ENCODE data around the gene EFCAB6.

EFCAB6 gene

GRCh38 chr22:43819421-43819921 lies 7.4 kb upstream of the EFCAB6 start:
- DNase-seq (ENCODE audit: low read depth): no peak
- no peaks in the 10 kb centered on the region for H3K4me1 ChIP-seq (ENCODE audit: control insufficient read depth, insufficient read depth, low read length)
- H3K36me3 ChIP-seq (ENCODE audit: control insufficient read depth, insufficient read depth, low read length, severe bottlenecking): no peaks in the 10 kb centered on the region
- no peak overlapping the region for H3K9ac ChIP-seq (ENCODE audit: low read length)
- H3K4me3 ChIP-seq (ENCODE audit: low read length): no peak overlapping the region
- H3K27me3 ChIP-seq (replicated peaks; ENCODE audit: control insufficient read depth, insufficient read depth, low read length): peaks cover 37% of the 10 kb centered on the region
- no peaks in the 10 kb centered on the region for H3K9me3 ChIP-seq (ENCODE audit: control insufficient read depth, low read length)

- no peak overlapping the region for H3K4me3 ChIP-seq (ENCODE audit: low read length)
- H3K27me3 ChIP-seq (replicated peaks; ENCODE audit: control insufficient read depth, insufficient read depth, low read length): peaks cover 34% of the 10 kb centered on the region
- H3K9me3 ChIP-seq (ENCODE audit: control insufficient read depth, low read length): no peaks in the 10 kb centered on the region
- no peaks in the 10 kb centered on the region for H3K4me1 ChIP-seq (ENCODE audit: control insufficient read depth, insufficient read depth, low read length)
- no peak overlapping the region for H3K9ac ChIP-seq (ENCODE audit: low read length)
- no peaks in the 10 kb centered on the region for H3K36me3 ChIP-seq (ENCODE audit: control insufficient read depth, insufficient read depth, low read length, severe bottlenecking)
- no peak for DNase-seq (ENCODE audit: low read depth)
These were observed 6.9 kb upstream of the EFCAB6 start for GRCh38 chr22:43818981-43819380.

GRCh38 chr22:43817402-43817801 lies 5.3 kb upstream of the EFCAB6 start:
- Histone ChIP-seq H3K27me3 (replicated peaks; ENCODE audit: control insufficient read depth, insufficient read depth, low read length) (peaks cover 28% of the 10 kb centered on the region), H3K4me1 (ENCODE audit: control insufficient read depth, insufficient read depth, low read length) (peaks cover 11% of the 10 kb centered on the region), H3K9me3 (ENCODE audit: control insufficient read depth, low read length) (no peaks in the 10 kb centered on the region), H3K4me3 (ENCODE audit: low read length) (no peak overlapping the region), H3K36me3 (ENCODE audit: control insufficient read depth, insufficient read depth, low read length, severe bottlenecking) (no peaks in the 10 kb centered on the region), H3K9ac (ENCODE audit: low read length) (no peak overlapping the region)
- DNase-seq (ENCODE audit: low read depth): no peak

GRCh38 chr22:43814264-43814663 lies 2.2 kb upstream of the EFCAB6 start:
- Histone ChIP-seq H3K9ac (ENCODE audit: low read length) (no peak overlapping the region), H3K9me3 (ENCODE audit: control insufficient read depth, low read length) (no peaks in the 10 kb centered on the region), H3K36me3 (ENCODE audit: control insufficient read depth, insufficient read depth, low read length, severe bottlenecking) (no peaks in the 10 kb centered on the region), H3K4me3 (ENCODE audit: low read length) (no peak overlapping the region), H3K27me3 (replicated peaks; ENCODE audit: control insufficient read depth, insufficient read depth, low read length) (no peaks in the 10 kb centered on the region), H3K4me1 (ENCODE audit: control insufficient read depth, insufficient read depth, low read length) (peaks cover 17% of the 10 kb centered on the region)
- no peak for DNase-seq (ENCODE audit: low read depth)

GRCh38 chr22:43812890-43813289 lies 785 bp upstream of the EFCAB6 start:
- Histone ChIP-seq H3K4me3 (ENCODE audit: low read length) (peak overlapping the region; percentile 99), H3K4me1 (ENCODE audit: control insufficient read depth, insufficient read depth, low read length) (peaks cover 17% of the 10 kb centered on the region), H3K27me3 (replicated peaks; ENCODE audit: control insufficient read depth, insufficient read depth, low read length) (no peaks in the 10 kb centered on the region), H3K9me3 (ENCODE audit: control insufficient read depth, low read length) (no peaks in the 10 kb centered on the region), H3K36me3 (ENCODE audit: control insufficient read depth, insufficient read depth, low read length, severe bottlenecking) (no peaks in the 10 kb centered on the region), H3K9ac (ENCODE audit: low read length) (peak overlapping the region; percentile 98)
- no peak for DNase-seq (ENCODE audit: low read depth)

- no peaks in the 10 kb centered on the region for H3K9me3 ChIP-seq (ENCODE audit: control insufficient read depth, low read length)
- peak overlapping the region; percentile 98 for H3K9ac ChIP-seq (ENCODE audit: low read length)
- no peaks in the 10 kb centered on the region for H3K27me3 ChIP-seq (replicated peaks; ENCODE audit: control insufficient read depth, insufficient read depth, low read length)
- DNase-seq (ENCODE audit: low read depth): peak; percentile 69
- H3K4me1 ChIP-seq (ENCODE audit: control insufficient read depth, insufficient read depth, low read length): peaks cover 17% of the 10 kb centered on the region
- H3K4me3 ChIP-seq (ENCODE audit: low read length): peak overlapping the region; percentile 99
- H3K36me3 ChIP-seq (ENCODE audit: control insufficient read depth, insufficient read depth, low read length, severe bottlenecking): no peaks in the 10 kb centered on the region
These were observed 342 bp downstream of the EFCAB6 start for GRCh38 chr22:43811777-43812148.

GRCh38 chr22:43802897-43803495 lies 9.1 kb downstream of the EFCAB6 start:
- DNase-seq (ENCODE audit: low read depth): no peak
- H3K4me1 ChIP-seq (ENCODE audit: control insufficient read depth, insufficient read depth, low read length): no peaks in the 10 kb centered on the region
- H3K4me3 ChIP-seq (ENCODE audit: low read length): no peak overlapping the region
- H3K27me3 ChIP-seq (replicated peaks; ENCODE audit: control insufficient read depth, insufficient read depth, low read length): no peaks in the 10 kb centered on the region
- H3K36me3 ChIP-seq (ENCODE audit: control insufficient read depth, insufficient read depth, low read length, severe bottlenecking): no peaks in the 10 kb centered on the region
- no peak overlapping the region for H3K9ac ChIP-seq (ENCODE audit: low read length)
- H3K9me3 ChIP-seq (ENCODE audit: control insufficient read depth, low read length): peaks cover 13% of the 10 kb centered on the region

GRCh38 chr22:43800970-43801369 lies 11.1 kb downstream of the EFCAB6 start:
- Histone ChIP-seq H3K9me3 (ENCODE audit: control insufficient read depth, low read length) (peaks cover 13% of the 10 kb centered on the region), H3K36me3 (ENCODE audit: control insufficient read depth, insufficient read depth, low read length, severe bottlenecking) (no peaks in the 10 kb centered on the region)
- DNase-seq (ENCODE audit: low read depth): no peak

GRCh38 chr22:43798492-43798891 lies 13.6 kb downstream of the EFCAB6 start:
- H3K36me3 ChIP-seq (ENCODE audit: control insufficient read depth, insufficient read depth, low read length, severe bottlenecking): no peaks in the 10 kb centered on the region
- H3K27me3 ChIP-seq (replicated peaks; ENCODE audit: control insufficient read depth, insufficient read depth, low read length): no peaks in the 10 kb centered on the region
- no peak overlapping the region for H3K9ac ChIP-seq (ENCODE audit: low read length)
- H3K4me3 ChIP-seq (ENCODE audit: low read length): no peak overlapping the region
- DNase-seq (ENCODE audit: low read depth): no peak
- H3K9me3 ChIP-seq (ENCODE audit: control insufficient read depth, low read length): peaks cover 13% of the 10 kb centered on the region
- no peaks in the 10 kb centered on the region for H3K4me1 ChIP-seq (ENCODE audit: control insufficient read depth, insufficient read depth, low read length)

More at GRCh38 chr22:43800970-43801369, 11.1 kb downstream of the EFCAB6 start:
- Histone ChIP-seq H3K4me3 (ENCODE audit: low read length) (no peak overlapping the region), H3K9ac (ENCODE audit: low read length) (no peak overlapping the region), H3K4me1 (ENCODE audit: control insufficient read depth, insufficient read depth, low read length) (no peaks in the 10 kb centered on the region), H3K27me3 (replicated peaks; ENCODE audit: control insufficient read depth, insufficient read depth, low read length) (no peaks in the 10 kb centered on the region)

- Histone ChIP-seq H3K36me3 (ENCODE audit: control insufficient read depth, insufficient read depth, low read length, severe bottlenecking) (no peaks in the 10 kb centered on the region), H3K9me3 (ENCODE audit: control insufficient read depth, low read length) (peaks cover 10% of the 10 kb centered on the region), H3K4me1 (ENCODE audit: control insufficient read depth, insufficient read depth, low read length) (no peaks in the 10 kb centered on the region), H3K27me3 (replicated peaks; ENCODE audit: control insufficient read depth, insufficient read depth, low read length) (no peaks in the 10 kb centered on the region), H3K4me3 (ENCODE audit: low read length) (no peak overlapping the region), H3K9ac (ENCODE audit: low read length) (no peak overlapping the region)
- DNase-seq (ENCODE audit: low read depth): peak; percentile 73
These were observed 15.5 kb downstream of the EFCAB6 start for GRCh38 chr22:43796567-43796966.

- no peak for DNase-seq (ENCODE audit: low read depth)
- Histone ChIP-seq H3K4me1 (ENCODE audit: control insufficient read depth, insufficient read depth, low read length) (peaks cover 2% of the 10 kb centered on the region), H3K9ac (ENCODE audit: low read length) (no peak overlapping the region), H3K36me3 (ENCODE audit: control insufficient read depth, insufficient read depth, low read length, severe bottlenecking) (no peaks in the 10 kb centered on the region), H3K4me3 (ENCODE audit: low read length) (no peak overlapping the region), H3K9me3 (ENCODE audit: control insufficient read depth, low read length) (no peaks in the 10 kb centered on the region), H3K27me3 (replicated peaks; ENCODE audit: control insufficient read depth, insufficient read depth, low read length) (no peaks in the 10 kb centered on the region)
These were observed 16.8 kb downstream of the EFCAB6 start for GRCh38 chr22:43795320-43795719.

GRCh38 chr22:43792905-43793304 lies 19.2 kb downstream of the EFCAB6 start:
- Histone ChIP-seq H3K4me1 (ENCODE audit: control insufficient read depth, insufficient read depth, low read length) (peaks cover 16% of the 10 kb centered on the region), H3K36me3 (ENCODE audit: control insufficient read depth, insufficient read depth, low read length, severe bottlenecking) (no peaks in the 10 kb centered on the region), H3K9me3 (ENCODE audit: control insufficient read depth, low read length) (no peaks in the 10 kb centered on the region), H3K27me3 (replicated peaks; ENCODE audit: control insufficient read depth, insufficient read depth, low read length) (no peaks in the 10 kb centered on the region), H3K9ac (ENCODE audit: low read length) (no peak overlapping the region), H3K4me3 (ENCODE audit: low read length) (no peak overlapping the region)
- DNase-seq (ENCODE audit: low read depth): no peak

All from adipocyte (in vitro differentiated cells).